Measurements from ENCODE around the gene NKD1.
A peak's percentile ranks its signal among the peaks of the same experiment; 100 is the strongest.

Gene NKD1

GRCh38 chr16:50562657-50563056 lies 14.5 kb downstream of the NKD1 start:
- Histone ChIP-seq H3K4ac (ENCODE audit: low read length) (no peak overlapping the region), H3K36me3 (replicated peaks in 1 of 2; ENCODE audit: control insufficient read depth in 2 of 2, insufficient read depth in 2 of 2, low read length in 2 of 2) (peaks cover 0 to 23% of the 10 kb centered on the region in 2 donors), H4K8ac (ENCODE audit: low read depth, low read length) (no peak overlapping the region), H2AFZ (ENCODE audit: low read length) (no peak overlapping the region), H2BK5ac (ENCODE audit: low read length) (no peak overlapping the region), H3K18ac (ENCODE audit: low read length) (no peak overlapping the region), H2BK15ac (ENCODE audit: low read length) (no peak overlapping the region), H2AK5ac (ENCODE audit: low read depth, low read length) (no peak overlapping the region), H3K14ac (ENCODE audit: low read length) (no peak overlapping the region), H2BK12ac (ENCODE audit: low read length) (no peak overlapping the region), H3K9me3 (replicated peaks in 1 of 2; ENCODE audit: control insufficient read depth in 2 of 2, insufficient read depth in 1 of 2, low read depth in 1 of 2, low read length in 2 of 2) (no peaks in the 10 kb centered on the region), H2BK120ac (ENCODE audit: low read depth, low read length) (no peak overlapping the region), H3K4me1 (ENCODE audit: control insufficient read depth in 2 of 2, insufficient read depth in 1 of 2, low read depth in 1 of 2, low read length in 2 of 2) (no peaks in the 10 kb centered on the region), H3K79me1 (ENCODE audit: low read depth, low read length) (no peaks in the 10 kb centered on the region), H3K4me3 (ENCODE audit: low read length in 2 of 2) (no peak overlapping the region), H4K91ac (ENCODE audit: low read depth, low read length, poor library complexity) (no peak overlapping the region), H3K23ac (ENCODE audit: low read depth, low read length, poor library complexity) (no peak overlapping the region), H3K27me3 (ENCODE audit: control insufficient read depth in 3 of 3, insufficient read depth in 3 of 3, low read depth in 1 of 3, low read length in 3 of 3) (no peaks in the 10 kb centered on the region), H3K4me2 (ENCODE audit: insufficient read depth, low read length, poor library complexity, severe bottlenecking) (no peak overlapping the region), H3K27ac (replicated peaks; ENCODE audit: low read length) (no peak overlapping the region), H3K9ac (ENCODE audit: low read depth, low read length, poor library complexity) (no peak overlapping the region)
- no peak for DNase-seq (ENCODE audit: low spot score)
- no CpG with 5 or more reads among the region's 7 CpGs for WGBS, 2 donors (ENCODE audit: extremely low coverage in 2 of 2, insufficient read length in 2 of 2, insufficient replicate concordance in 1 of 2)

- no peak for DNase-seq (ENCODE audit: low spot score)
- Histone ChIP-seq H3K14ac (ENCODE audit: low read length) (no peak overlapping the region), H2BK120ac (ENCODE audit: low read depth, low read length) (no peak overlapping the region), H4K91ac (ENCODE audit: low read depth, low read length, poor library complexity) (no peak overlapping the region), H3K9me3 (replicated peaks in 1 of 2; ENCODE audit: control insufficient read depth in 2 of 2, insufficient read depth in 1 of 2, low read depth in 1 of 2, low read length in 2 of 2) (no peaks in the 10 kb centered on the region), H3K4ac (ENCODE audit: low read length) (no peak overlapping the region), H3K36me3 (replicated peaks in 1 of 2; ENCODE audit: control insufficient read depth in 2 of 2, insufficient read depth in 2 of 2, low read length in 2 of 2) (peaks cover 0 to 23% of the 10 kb centered on the region in 2 donors), H3K4me3 (ENCODE audit: low read length in 2 of 2) (no peak overlapping the region), H3K27me3 (ENCODE audit: control insufficient read depth in 3 of 3, insufficient read depth in 3 of 3, low read depth in 1 of 3, low read length in 3 of 3) (no peaks in the 10 kb centered on the region), H3K4me1 (ENCODE audit: control insufficient read depth in 2 of 2, insufficient read depth in 1 of 2, low read depth in 1 of 2, low read length in 2 of 2) (peaks cover 2 to 6% of the 10 kb centered on the region in 2 donors), H3K79me1 (ENCODE audit: low read depth, low read length) (no peaks in the 10 kb centered on the region), H3K23ac (ENCODE audit: low read depth, low read length, poor library complexity) (no peak overlapping the region), H2BK12ac (ENCODE audit: low read length) (no peak overlapping the region), H2BK15ac (ENCODE audit: low read length) (no peak overlapping the region), H3K27ac (replicated peaks; ENCODE audit: low read length) (no peak overlapping the region), H3K9ac (ENCODE audit: low read depth, low read length, poor library complexity) (no peak overlapping the region), H3K18ac (ENCODE audit: low read length) (no peak overlapping the region), H3K4me2 (ENCODE audit: insufficient read depth, low read length, poor library complexity, severe bottlenecking) (no peak overlapping the region), H2BK5ac (ENCODE audit: low read length) (no peak overlapping the region), H2AFZ (ENCODE audit: low read length) (no peak overlapping the region), H2AK5ac (ENCODE audit: low read depth, low read length) (no peak overlapping the region), H4K8ac (ENCODE audit: low read depth, low read length) (no peak overlapping the region)
- WGBS, 2 donors (ENCODE audit: extremely low coverage in 2 of 2, insufficient read length in 2 of 2, insufficient replicate concordance in 1 of 2) = no CpG with 5 or more reads among the region's 6 CpGs
Observed at GRCh38 chr16:50563989-50564388, 15.8 kb downstream of the NKD1 start.

- Histone ChIP-seq H3K79me1 (ENCODE audit: low read depth, low read length) (no peaks in the 10 kb centered on the region), H3K9ac (ENCODE audit: low read depth, low read length, poor library complexity) (no peak overlapping the region), H3K4me2 (ENCODE audit: insufficient read depth, low read length, poor library complexity, severe bottlenecking) (no peak overlapping the region), H3K4me3 (ENCODE audit: low read length in 2 of 2) (no peak overlapping the region), H3K4me1 (ENCODE audit: control insufficient read depth in 2 of 2, insufficient read depth in 1 of 2, low read depth in 1 of 2, low read length in 2 of 2) (peaks cover 2 to 6% of the 10 kb centered on the region in 2 donors), H4K8ac (ENCODE audit: low read depth, low read length) (no peak overlapping the region), H3K36me3 (replicated peaks in 1 of 2; ENCODE audit: control insufficient read depth in 2 of 2, insufficient read depth in 2 of 2, low read length in 2 of 2) (peaks cover 0 to 23% of the 10 kb centered on the region in 2 donors), H4K91ac (ENCODE audit: low read depth, low read length, poor library complexity) (no peak overlapping the region), H3K4ac (ENCODE audit: low read length) (no peak overlapping the region), H3K18ac (ENCODE audit: low read length) (no peak overlapping the region), H2BK5ac (ENCODE audit: low read length) (no peak overlapping the region), H3K27ac (replicated peaks; ENCODE audit: low read length) (no peak overlapping the region), H3K27me3 (ENCODE audit: control insufficient read depth in 3 of 3, insufficient read depth in 3 of 3, low read depth in 1 of 3, low read length in 3 of 3) (no peaks in the 10 kb centered on the region), H3K23ac (ENCODE audit: low read depth, low read length, poor library complexity) (no peak overlapping the region), H2AK5ac (ENCODE audit: low read depth, low read length) (no peak overlapping the region), H2AFZ (ENCODE audit: low read length) (no peak overlapping the region), H2BK15ac (ENCODE audit: low read length) (no peak overlapping the region), H3K14ac (ENCODE audit: low read length) (no peak overlapping the region), H2BK120ac (ENCODE audit: low read depth, low read length) (no peak overlapping the region), H2BK12ac (ENCODE audit: low read length) (no peak overlapping the region), H3K9me3 (replicated peaks in 1 of 2; ENCODE audit: control insufficient read depth in 2 of 2, insufficient read depth in 1 of 2, low read depth in 1 of 2, low read length in 2 of 2) (no peaks in the 10 kb centered on the region)
- DNase-seq (ENCODE audit: low spot score) = no peak
- no CpG with 5 or more reads among the region's 5 CpGs for WGBS, 2 donors (ENCODE audit: extremely low coverage in 2 of 2, insufficient read length in 2 of 2, insufficient replicate concordance in 1 of 2)
Observed at GRCh38 chr16:50565428-50565827, 17.2 kb downstream of the NKD1 start.

- H2BK12ac ChIP-seq (ENCODE audit: low read length) = no peak overlapping the region
- H3K4me2 ChIP-seq (ENCODE audit: insufficient read depth, low read length, poor library complexity, severe bottlenecking) = no peak overlapping the region
- peaks cover 0 to 21% of the 10 kb centered on the region in 2 donors for H3K36me3 ChIP-seq (replicated peaks in 1 of 2; ENCODE audit: control insufficient read depth in 2 of 2, insufficient read depth in 2 of 2, low read length in 2 of 2)
- no peak overlapping the region for H2BK5ac ChIP-seq (ENCODE audit: low read length)
- H3K27me3 ChIP-seq (ENCODE audit: control insufficient read depth in 3 of 3, insufficient read depth in 3 of 3, low read depth in 1 of 3, low read length in 3 of 3) = no peaks in the 10 kb centered on the region
- no peak overlapping the region for H3K23ac ChIP-seq (ENCODE audit: low read depth, low read length, poor library complexity)
- no peak overlapping the region for H3K4ac ChIP-seq (ENCODE audit: low read length)
- H3K4me3 ChIP-seq (ENCODE audit: low read length in 2 of 2) = no peak overlapping the region
- no peak overlapping the region for H4K91ac ChIP-seq (ENCODE audit: low read depth, low read length, poor library complexity)
- H4K8ac ChIP-seq (ENCODE audit: low read depth, low read length) = no peak overlapping the region
- H3K9ac ChIP-seq (ENCODE audit: low read depth, low read length, poor library complexity) = no peak overlapping the region
- no peak overlapping the region for H2BK15ac ChIP-seq (ENCODE audit: low read length)
- H3K18ac ChIP-seq (ENCODE audit: low read length) = peak overlapping the region; percentile 40
- H3K4me1 ChIP-seq (ENCODE audit: control insufficient read depth in 2 of 2, insufficient read depth in 1 of 2, low read depth in 1 of 2, low read length in 2 of 2) = peaks cover 2 to 6% of the 10 kb centered on the region in 2 donors
- no peak for DNase-seq (ENCODE audit: low spot score)
- H2BK120ac ChIP-seq (ENCODE audit: low read depth, low read length) = no peak overlapping the region
- no CpG with 5 or more reads among the region's 7 CpGs for WGBS, 2 donors (ENCODE audit: extremely low coverage in 2 of 2, insufficient read length in 2 of 2, insufficient replicate concordance in 1 of 2)
- H2AFZ ChIP-seq (ENCODE audit: low read length) = no peak overlapping the region
- H2AK5ac ChIP-seq (ENCODE audit: low read depth, low read length) = no peak overlapping the region
- H3K27ac ChIP-seq (replicated peaks; ENCODE audit: low read length) = no peak overlapping the region
- H3K9me3 ChIP-seq (replicated peaks in 1 of 2; ENCODE audit: control insufficient read depth in 2 of 2, insufficient read depth in 1 of 2, low read depth in 1 of 2, low read length in 2 of 2) = no peaks in the 10 kb centered on the region
- no peaks in the 10 kb centered on the region for H3K79me1 ChIP-seq (ENCODE audit: low read depth, low read length)
- H3K14ac ChIP-seq (ENCODE audit: low read length) = no peak overlapping the region
Observed at GRCh38 chr16:50566014-50566962, 18.1 kb downstream of the NKD1 start.

All from neuronal stem cell (in vitro differentiated cells).